ENCODE measurements around the gene BTLA.
A peak's percentile ranks its signal among the peaks of the same experiment; 100 is the strongest.

BTLA gene

DNA sequence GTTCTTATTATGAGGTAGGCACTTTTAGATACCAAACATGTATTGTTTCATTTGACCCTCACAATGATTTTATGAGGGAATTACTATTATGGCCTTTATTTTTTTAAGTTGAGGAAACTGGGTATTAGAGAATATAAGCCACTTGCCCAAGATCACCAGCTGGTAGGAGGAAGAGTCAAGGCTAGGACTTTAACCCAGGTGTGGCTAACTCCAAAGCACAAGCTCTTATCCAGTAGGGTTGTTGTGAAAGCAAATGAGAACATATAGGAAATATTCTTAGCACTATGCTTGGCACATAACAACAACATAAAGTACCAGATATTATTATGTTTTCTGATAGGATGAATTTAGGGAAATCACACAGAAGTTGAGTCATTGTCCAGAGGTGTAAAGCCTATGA is 7.9 kb downstream of the BTLA start:
- no peak overlapping the region for H3K4me3 ChIP-seq (ENCODE audit: low read depth, low read length)
- TF ChIP-seq, protein P1, sequence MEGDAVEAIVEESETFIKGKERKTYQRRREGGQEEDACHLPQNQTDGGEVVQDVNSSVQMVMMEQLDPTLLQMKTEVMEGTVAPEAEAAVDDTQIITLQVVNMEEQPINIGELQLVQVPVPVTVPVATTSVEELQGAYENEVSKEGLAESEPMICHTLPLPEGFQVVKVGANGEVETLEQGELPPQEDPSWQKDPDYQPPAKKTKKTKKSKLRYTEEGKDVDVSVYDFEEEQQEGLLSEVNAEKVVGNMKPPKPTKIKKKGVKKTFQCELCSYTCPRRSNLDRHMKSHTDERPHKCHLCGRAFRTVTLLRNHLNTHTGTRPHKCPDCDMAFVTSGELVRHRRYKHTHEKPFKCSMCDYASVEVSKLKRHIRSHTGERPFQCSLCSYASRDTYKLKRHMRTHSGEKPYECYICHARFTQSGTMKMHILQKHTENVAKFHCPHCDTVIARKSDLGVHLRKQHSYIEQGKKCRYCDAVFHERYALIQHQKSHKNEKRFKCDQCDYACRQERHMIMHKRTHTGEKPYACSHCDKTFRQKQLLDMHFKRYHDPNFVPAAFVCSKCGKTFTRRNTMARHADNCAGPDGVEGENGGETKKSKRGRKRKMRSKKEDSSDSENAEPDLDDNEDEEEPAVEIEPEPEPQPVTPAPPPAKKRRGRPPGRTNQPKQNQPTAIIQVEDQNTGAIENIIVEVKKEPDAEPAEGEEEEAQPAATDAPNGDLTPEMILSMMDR (conservative IDR thresholded peaks at IDR 0.05; ENCODE audit: low read depth, low read length): no peak
- no peak for DNase-seq (ENCODE audit: low read depth)

DNA sequence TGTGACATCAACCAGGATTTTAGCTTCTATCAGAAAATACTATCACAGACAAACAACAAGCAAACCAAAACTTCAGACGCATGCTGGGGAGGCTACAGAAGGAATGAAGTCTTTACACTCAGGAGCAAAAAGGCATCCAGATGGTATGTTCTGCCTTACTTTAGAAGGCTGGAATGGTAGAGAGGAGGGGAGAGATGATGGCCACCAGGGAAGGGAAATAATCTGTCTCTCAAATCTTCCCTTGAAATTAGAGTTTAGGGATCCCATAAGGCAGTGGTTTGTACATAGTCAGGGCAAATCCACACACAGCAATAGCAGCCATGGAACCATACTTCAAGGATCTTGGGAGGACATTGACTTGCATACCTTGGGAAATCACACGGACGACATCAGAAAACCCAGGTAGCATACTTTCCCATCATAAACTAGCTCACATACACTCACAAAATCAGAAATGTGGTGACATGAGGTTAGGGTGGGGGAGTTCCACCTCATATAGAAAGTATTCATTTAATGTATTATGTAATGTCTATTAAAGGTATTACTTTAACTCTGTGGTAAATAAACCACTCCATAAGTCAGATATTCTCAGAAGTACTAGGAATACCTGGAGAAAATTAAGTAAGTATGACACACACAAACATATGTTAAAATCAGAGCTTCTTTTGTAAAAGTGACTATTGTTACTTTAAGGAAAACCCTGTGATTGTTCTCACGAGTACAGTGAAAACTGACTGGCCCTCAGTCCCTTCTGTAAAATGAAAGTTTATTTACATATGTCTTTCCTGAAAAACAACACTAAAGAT is 9.4 kb downstream of the BTLA start:
- TF ChIP-seq, protein P1 (conservative IDR thresholded peaks at IDR 0.05; ENCODE audit: low read depth, low read length): no peak

DNA sequence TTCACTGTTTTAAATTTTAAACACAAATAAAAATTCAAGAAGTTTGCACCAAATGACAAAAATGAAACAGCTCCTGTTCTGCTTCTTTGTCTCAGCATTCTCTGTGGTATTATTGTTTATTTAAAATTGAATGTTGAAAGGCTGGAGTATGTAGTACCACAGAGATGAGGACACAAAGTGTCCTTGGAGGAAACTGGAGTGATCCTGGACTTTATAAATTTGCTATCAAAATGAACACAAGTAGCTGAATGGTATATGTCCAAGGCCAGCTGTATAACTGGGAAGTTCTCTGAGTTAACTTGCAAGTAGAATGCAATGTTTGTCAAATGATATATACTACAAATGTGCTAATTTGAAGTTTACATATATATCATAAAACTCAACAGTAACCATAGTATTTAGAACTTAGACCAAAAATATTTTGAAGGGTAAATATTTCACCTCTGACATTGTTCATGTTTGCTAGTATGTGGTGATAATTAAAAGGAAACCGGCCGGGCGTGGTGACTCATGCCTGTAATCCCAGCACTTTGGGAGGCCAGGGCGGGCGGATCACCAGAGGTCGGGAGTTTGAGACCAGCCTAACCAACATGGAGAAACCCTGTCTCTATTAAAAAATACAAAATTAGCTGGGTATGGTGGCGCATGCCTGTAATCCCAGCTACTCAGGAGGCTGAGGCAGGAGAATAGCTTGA is 12.3 kb downstream of the BTLA start:
- DNase-seq (ENCODE audit: low read depth): peak; percentile 74
- TF ChIP-seq, protein P1 (conservative IDR thresholded peaks at IDR 0.05; ENCODE audit: low read depth, low read length): no peak
- H3K4me3 ChIP-seq (ENCODE audit: low read depth, low read length): no peak overlapping the region

More for the DNA sequence above, 9.4 kb downstream of the BTLA start:
- H3K4me3 ChIP-seq (ENCODE audit: low read depth, low read length): no peak overlapping the region
- no peak for DNase-seq (ENCODE audit: low read depth)

DNA sequence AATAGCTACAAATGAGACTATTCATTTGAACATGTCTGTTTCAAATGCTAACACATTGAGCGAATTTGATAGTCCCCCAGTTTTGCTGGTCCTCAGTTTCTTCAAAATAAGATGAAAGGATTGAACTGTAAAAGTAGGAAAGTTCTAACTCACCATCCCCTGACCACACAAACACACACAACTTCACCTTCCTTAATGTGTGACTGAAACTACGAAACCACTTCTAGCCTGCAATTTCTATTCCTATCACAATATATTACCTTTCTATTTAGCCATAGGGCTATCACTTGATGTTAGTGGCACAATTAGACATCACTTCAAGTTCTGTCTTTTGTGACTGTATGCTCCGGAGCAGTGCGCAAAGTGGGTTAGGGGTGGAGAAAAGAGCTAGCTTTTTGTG is 14.9 kb downstream of the BTLA start:
- TF ChIP-seq, protein P1 (conservative IDR thresholded peaks at IDR 0.05; ENCODE audit: low read depth, low read length): no peak
- no peak overlapping the region for H3K4me3 ChIP-seq (ENCODE audit: low read depth, low read length)
- DNase-seq (ENCODE audit: low read depth): no peak

DNA sequence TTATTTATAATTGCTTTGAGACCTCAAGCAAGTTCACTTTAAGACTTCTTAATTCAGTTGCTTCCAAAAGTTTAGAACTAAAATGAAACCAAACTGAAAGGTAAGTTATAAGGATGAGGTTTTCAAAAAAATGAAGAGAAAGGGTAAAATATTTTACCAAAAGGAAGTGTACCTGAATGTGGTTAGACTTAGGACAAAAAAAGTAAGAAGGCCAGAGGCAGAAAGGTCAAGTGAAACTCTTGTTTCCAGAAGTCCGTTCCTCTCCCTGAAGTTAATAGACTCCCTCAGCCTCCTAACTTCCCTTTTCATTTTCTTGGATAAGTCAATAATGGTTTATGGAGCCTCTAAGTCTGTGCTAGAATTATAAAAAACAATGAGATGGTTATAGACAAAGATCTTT is 16.6 kb downstream of the BTLA start:
- DNase-seq (ENCODE audit: low read depth): no peak
- TF ChIP-seq, protein P1 (conservative IDR thresholded peaks at IDR 0.05; ENCODE audit: low read depth, low read length): no peak
- no peak overlapping the region for H3K4me3 ChIP-seq (ENCODE audit: low read depth, low read length)

DNA sequence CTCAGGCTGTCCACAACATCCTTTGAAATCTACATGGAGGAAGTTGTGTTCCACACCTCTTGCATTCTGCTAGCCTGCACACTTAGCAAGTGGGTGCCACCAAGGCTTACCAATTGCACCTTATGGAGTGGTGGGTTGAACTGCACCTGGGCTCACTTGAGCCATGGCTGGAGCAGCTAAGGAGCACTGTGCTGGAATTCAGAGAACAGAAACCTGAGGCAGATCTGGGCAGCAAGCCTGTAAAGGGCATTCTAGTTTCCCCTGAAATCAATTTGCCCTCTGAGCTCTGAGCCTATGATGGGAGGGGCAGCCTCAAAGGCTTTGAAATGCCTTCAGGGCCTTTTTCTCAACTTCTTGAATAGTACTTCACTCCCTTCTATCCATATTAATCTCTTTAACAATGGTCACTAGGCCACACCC is 18.0 kb downstream of the BTLA start:
- no peak overlapping the region for H3K4me3 ChIP-seq (ENCODE audit: low read depth, low read length)
- DNase-seq (ENCODE audit: low read depth): no peak
- TF ChIP-seq, protein P1 (conservative IDR thresholded peaks at IDR 0.05; ENCODE audit: low read depth, low read length): no peak
